Activated CD4-positive, alpha-beta T cell treated with anti-CD3 and anti-CD28 coated beads, Interleukin-2, amount 50 U/mL, for 1 hour (primary cell): ENCODE measurements around the gene ROGDI.
"Not testable (repeated sequence)": the region's sequence is repeated elsewhere in the genome, so short reads cannot be mapped to it uniquely, and the experiment has no call there.

Experiments used
- DNase-seq: peaks from one replicate; pipeline ENCODE4 v3.0.0-alpha.2; 2020

ROGDI gene

DNA sequence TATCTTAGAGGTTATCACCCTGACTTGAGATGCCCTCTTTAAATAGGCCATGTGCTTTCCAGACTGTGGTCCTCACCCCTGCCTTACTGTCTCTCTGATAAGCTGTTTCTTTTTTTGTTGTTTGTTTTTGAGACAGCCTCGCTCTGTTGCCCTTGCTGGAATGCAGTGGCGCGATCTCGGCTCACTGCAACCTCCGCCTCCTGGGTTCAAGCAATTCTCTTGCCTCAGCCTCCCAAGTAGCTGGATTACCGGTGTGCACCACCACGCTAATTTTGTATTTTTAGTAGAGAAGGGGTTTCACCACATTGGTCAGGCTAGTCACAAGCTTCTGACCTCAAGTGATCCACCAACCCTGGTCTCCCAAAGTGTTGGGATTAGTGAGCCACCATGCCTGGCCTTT, 13.5 kb downstream of the ROGDI start:
- no peak for DNase-seq

GRCh38 chr16:4788489-4788889, 13.9 kb downstream of the ROGDI start:
- no peak for DNase-seq

GRCh38 chr16:4787627-4788482, 14.6 kb downstream of the ROGDI start, which contains the start of gene SEPTIN12:
Gene SEPTIN12, minus strand, starts transcription at chr16:4788345. Its CDS starts 700 bp downstream, at chr16:4787645.
- DNase-seq: no peak

DNA sequence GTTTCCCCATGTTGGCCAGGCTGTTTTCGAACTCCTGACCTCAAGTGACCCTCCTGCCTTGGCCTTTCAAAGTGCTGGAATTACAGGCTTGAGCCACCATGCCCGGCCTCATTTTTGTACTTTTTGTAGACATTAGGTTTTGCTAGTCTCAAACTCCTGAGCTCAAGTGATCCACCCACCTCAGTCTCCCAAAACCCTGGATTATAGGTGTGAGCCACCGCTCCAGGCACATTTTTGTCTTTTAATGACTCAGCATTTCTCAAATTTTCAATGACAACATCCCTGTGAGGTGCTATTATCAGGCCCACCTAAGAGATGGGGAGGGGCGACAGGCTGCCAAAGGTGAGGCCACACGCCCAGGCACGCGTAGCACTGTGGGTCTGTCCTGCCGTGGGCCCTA, 15.4 kb downstream of the ROGDI start:
- no peak for DNase-seq

- DNase-seq: no peak
Measured at GRCh38 chr16:4785758-4786433, 16.5 kb downstream of the ROGDI start.

- DNase-seq: not testable (repeated sequence)
Measured at GRCh38 chr16:4784444-4784987, 17.9 kb downstream of the ROGDI start.

- DNase-seq: no peak
Measured at GRCh38 chr16:4783951-4784336, 18.5 kb downstream of the ROGDI start.

GRCh38 chr16:4783251-4783950, 19.0 kb downstream of the ROGDI start:
- DNase-seq: no peak

DNA sequence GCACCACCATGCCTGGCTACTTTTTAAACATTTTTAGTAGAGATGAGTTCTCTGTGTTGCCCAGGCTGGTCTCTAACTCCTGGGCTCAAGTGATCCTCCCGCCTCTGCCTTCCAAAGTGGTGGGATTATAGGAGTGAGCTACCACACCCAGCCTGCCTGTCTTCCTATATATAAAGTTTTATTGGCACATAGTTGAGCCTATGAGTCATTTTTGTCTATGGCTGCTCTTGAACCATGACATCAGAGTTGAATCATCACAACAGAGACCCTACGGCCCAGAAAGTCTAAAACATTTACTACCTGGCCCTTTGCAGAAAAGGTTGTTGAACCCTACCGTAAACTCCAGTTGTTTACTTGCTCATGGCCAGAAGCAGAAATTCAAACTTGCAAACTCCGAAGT, 22.2 kb downstream of the ROGDI start:
- no peak for DNase-seq

DNA sequence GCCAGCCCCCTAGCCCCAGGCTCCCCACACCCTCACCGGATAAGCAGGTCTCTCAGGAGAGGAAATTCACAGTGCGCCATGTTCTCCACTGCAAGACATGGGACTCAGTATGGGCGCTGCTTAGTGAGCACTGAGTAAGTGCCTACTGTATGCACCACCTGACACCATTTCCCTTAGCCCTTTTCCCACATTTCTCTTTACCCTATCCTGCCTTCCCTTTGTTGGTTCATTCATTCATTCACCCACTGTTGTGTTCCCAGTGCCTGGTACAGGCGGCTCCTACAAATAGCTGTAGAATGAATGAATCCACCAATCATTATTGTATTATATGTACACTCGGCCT, 24.4 kb downstream of the ROGDI start:
- DNase-seq: no peak

GRCh38 chr16:4777339-4778049, 24.9 kb downstream of the ROGDI start:
- DNase-seq: no peak

GRCh38 chr16:4776141-4776705, 26.2 kb downstream of the ROGDI start:
- no peak for DNase-seq

DNA sequence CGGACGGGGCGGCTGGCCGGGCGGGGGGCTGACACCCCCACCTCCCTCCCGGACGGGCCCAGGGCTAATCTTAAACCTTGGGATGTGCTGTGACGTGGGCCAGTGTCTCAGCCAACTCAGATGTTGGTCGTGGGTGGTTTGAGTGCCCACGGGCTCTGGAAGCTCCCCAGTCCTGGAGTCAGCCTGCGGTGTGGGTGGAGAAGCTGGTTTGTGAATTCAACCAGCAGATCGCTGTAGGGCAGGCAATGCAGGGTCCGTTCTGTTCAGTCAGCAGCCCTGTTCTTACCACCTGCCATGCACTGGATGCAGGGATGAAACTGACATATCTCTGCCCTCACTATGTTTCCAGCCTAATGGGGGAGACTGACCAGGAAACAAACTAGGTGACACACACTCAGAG, 27.4 kb downstream of the ROGDI start:
- DNase-seq: no peak

- DNase-seq: no peak
Measured at GRCh38 chr16:4772351-4772750, 30.1 kb downstream of the ROGDI start.

GRCh38 chr16:4771646-4772045, 30.8 kb downstream of the ROGDI start:
- DNase-seq: no peak

- no peak for DNase-seq
Measured at GRCh38 chr16:4769306-4769638, 33.2 kb downstream of the ROGDI start.

- peak; percentile 73 for DNase-seq
Measured at GRCh38 chr16:4768549-4769305, 33.7 kb downstream of the ROGDI start.

DNA sequence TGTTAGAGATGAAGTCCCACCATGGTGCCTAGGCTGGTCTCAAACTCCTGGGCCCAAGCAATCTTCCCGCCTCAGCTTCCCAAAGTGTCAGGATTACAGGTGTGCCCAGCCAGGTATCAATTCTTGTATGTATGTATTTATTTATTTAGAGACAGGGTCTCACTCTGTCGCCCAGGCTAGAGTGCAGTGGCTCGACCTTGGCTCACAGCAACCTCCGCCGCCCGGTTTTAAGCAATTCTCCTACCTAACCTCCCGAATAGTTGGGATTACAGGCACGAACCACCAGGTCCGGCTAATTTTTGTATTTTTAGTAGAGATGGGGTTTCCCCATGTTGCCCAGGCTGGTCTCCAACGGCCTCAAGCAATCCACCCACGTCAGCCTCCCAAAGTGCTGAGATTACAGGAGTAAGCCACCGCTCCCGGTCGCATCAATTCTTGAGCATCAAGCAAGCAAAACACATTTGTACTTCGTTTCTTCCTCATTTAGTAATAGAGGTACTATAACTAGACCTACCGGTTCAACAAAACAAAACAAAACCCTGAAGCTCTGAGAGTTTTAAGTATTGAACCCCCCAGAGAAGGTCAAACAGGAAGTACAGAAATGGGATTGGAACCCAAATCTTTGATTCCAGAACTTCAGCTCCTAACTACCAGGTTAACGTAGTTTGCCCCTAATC, 34.4 kb downstream of the ROGDI start:
- DNase-seq: no peak

DNA sequence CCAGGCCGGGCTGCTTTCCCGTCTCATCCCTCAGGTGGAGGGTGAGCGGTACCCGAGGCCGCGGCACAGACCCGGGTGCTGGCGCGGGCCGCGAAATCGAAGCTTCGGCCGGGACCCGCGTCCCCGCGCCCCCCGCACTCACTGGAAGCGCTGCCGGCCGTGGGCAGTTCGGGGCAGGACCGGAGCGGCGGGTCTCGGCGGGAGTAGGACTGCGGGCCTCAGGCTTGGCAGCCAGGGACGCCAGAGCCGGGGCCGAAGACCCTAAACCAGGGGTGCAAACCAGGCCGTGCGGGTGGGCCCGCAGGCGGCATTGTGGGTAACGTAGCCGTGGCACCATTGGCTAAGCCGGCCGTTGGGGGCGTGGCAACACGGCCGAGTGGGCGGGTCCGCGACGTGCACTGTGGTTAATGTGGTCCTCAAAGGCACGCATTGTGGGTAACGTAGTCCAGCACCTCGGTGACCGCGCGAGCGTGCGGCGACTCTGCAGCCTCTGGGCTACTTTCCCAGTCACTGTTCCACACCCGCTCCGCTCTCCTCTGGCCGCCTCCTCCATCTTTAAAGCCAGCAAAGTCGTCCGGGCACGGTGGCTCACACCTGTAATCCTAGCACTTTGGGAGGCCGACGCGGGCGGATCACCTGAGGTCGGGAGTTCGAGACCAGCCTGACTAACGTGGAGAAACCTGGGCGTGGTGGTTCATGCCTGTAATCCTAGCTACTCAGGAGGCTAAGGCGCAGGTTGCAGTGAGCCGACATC, 35.4 kb downstream of the ROGDI start, which contains the start of gene ZNF500:
Gene ZNF500, minus strand, starts transcription at position 288 of the 754 bp plus-strand sequence. CDS start 1,184 bp downstream, outside the sequence.
- DNase-seq: peak; percentile 96
